ENCODE measurements around the gene ZNF584.
A peak's percentile ranks its signal among the peaks of the same experiment; 100 is the strongest.
"Not testable (repeated sequence)": the region's sequence is repeated elsewhere in the genome, so short reads cannot be mapped to it uniquely, and the experiment has no call there.

ZNF584 gene

DNA sequence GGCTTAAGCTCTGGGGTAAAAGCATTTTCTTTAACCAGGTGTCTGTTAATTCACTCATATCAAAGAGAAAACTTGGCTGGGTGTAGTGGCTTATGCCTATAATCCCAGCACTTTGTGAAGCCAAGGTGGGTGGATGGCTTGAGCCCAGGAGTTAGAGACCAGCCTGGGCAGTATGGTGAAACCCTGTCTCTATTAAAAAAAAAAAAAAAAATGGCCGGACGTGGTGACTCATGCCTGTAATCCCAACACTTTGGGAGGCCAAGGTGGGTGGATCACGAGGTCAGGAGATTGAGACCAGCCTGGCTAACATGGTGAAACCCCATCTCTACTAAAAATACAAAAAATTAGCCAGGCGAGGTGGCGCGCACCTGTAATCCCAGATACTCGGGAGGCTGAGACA lies 31.7 kb upstream of the ZNF584 start:
- WGBS = 80% methylated on average over 7 of the region's 7 CpGs
- not testable (repeated sequence) for H3K36me3 ChIP-seq (ENCODE audit: insufficient read depth, low read length); H3K4me1 ChIP-seq (ENCODE audit: insufficient read depth, low read length); H3K4me3 ChIP-seq (ENCODE audit: low read length); H3K27me3 ChIP-seq (ENCODE audit: insufficient read depth, low read length); H3K27ac ChIP-seq (ENCODE audit: low read depth, low read length); H3K9ac ChIP-seq (ENCODE audit: low read depth, low read length); H3K9me3 ChIP-seq (ENCODE audit: insufficient read depth, low read depth, low read length)

GRCh38 chr19:58379246-58379645 lies 29.2 kb upstream of the ZNF584 start:
- no peaks in the 10 kb centered on the region for H3K27me3 ChIP-seq (ENCODE audit: insufficient read depth, low read length)
- H3K9me3 ChIP-seq (ENCODE audit: insufficient read depth, low read depth, low read length) = no peaks in the 10 kb centered on the region
- no peaks in the 10 kb centered on the region for H3K4me1 ChIP-seq (ENCODE audit: insufficient read depth, low read length)
- no peak overlapping the region for H3K4me3 ChIP-seq (ENCODE audit: low read length)
- no peak overlapping the region for H3K27ac ChIP-seq (ENCODE audit: low read depth, low read length)
- no peaks in the 10 kb centered on the region for H3K36me3 ChIP-seq (ENCODE audit: insufficient read depth, low read length)
- WGBS = 93% methylated on average over 6 of the region's 6 CpGs
- H3K9ac ChIP-seq (ENCODE audit: low read depth, low read length) = no peak overlapping the region

GRCh38 chr19:58380037-58380661 lies 28.3 kb upstream of the ZNF584 start:
- Histone ChIP-seq H3K27ac (ENCODE audit: low read depth, low read length) (peak overlapping the region; percentile 86), H3K4me1 (ENCODE audit: insufficient read depth, low read length) (no peaks in the 10 kb centered on the region; the same call in none of the 2 replicates), H3K9me3 (ENCODE audit: insufficient read depth, low read depth, low read length) (no peaks in the 10 kb centered on the region), H3K4me3 (ENCODE audit: low read length) (peak overlapping the region; percentile 91), H3K27me3 (ENCODE audit: insufficient read depth, low read length) (no peaks in the 10 kb centered on the region), H3K9ac (ENCODE audit: low read depth, low read length) (peak overlapping the region; percentile 88), H3K36me3 (ENCODE audit: insufficient read depth, low read length) (no peaks in the 10 kb centered on the region)
- WGBS = 11% methylated on average over 24 of the region's 24 CpGs

DNA sequence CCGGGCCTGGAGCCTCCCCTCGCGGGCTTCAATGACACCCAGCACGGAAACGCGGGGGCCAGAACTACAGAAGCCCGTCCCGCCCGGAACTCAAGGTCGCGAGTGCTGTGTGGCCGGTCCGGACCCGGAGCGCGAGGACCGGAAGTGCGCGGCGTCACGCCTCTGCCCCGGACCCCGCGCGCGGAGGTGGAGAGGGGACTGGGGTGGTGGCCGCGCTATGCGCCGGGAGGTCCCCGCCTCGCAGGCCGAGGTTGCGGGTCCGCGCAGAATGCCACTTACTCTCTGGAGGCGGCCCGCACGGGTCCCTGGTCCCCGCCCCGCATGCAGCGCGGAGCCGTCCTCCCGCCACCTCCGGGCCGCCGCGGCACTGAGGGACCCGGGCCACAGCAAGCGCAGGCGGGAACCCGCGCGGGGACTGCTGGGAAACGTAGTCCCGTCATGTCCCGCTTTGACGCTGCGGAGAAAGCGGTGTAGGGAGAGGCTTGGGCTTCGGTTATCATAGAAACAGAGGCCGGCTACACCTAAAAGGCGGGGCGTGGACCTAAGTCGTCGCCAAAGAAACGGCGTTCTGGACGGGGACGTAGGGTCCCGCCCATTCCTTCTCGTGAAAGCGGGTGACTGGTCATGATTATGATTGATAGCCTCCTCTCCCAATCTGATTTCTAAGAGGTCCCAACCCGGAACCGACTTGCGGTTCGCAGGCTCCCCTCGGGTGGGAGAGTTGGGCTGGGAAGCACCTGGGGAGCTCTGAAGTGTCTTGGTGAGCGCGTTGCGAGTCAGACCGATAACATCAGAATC lies 27.6 kb upstream of the ZNF584 start, which contains the start of gene ZNF837:
ZNF837 (minus strand) TSS at position 369 of the 798 bp plus-strand sequence. CDS start 11,698 bp downstream, outside the sequence.
- no peaks in the 10 kb centered on the region for H3K27me3 ChIP-seq (ENCODE audit: insufficient read depth, low read length)
- no peaks in the 10 kb centered on the region for H3K9me3 ChIP-seq (ENCODE audit: insufficient read depth, low read depth, low read length)
- H3K4me3 ChIP-seq (ENCODE audit: low read length) = peak within 1 kb of the TSS; percentile 91
- H3K4me1 ChIP-seq (ENCODE audit: insufficient read depth, low read length) = peaks cover 7% of the 10 kb centered on the region
- WGBS = under 1% methylated on average over 83 of the region's 83 CpGs
- H3K9ac ChIP-seq (ENCODE audit: low read depth, low read length) = peak within 1 kb of the TSS; percentile 88
- peak within 1 kb of the TSS; percentile 86 for H3K27ac ChIP-seq (ENCODE audit: low read depth, low read length)
- no peaks in the 10 kb centered on the region for H3K36me3 ChIP-seq (ENCODE audit: insufficient read depth, low read length)

DNA sequence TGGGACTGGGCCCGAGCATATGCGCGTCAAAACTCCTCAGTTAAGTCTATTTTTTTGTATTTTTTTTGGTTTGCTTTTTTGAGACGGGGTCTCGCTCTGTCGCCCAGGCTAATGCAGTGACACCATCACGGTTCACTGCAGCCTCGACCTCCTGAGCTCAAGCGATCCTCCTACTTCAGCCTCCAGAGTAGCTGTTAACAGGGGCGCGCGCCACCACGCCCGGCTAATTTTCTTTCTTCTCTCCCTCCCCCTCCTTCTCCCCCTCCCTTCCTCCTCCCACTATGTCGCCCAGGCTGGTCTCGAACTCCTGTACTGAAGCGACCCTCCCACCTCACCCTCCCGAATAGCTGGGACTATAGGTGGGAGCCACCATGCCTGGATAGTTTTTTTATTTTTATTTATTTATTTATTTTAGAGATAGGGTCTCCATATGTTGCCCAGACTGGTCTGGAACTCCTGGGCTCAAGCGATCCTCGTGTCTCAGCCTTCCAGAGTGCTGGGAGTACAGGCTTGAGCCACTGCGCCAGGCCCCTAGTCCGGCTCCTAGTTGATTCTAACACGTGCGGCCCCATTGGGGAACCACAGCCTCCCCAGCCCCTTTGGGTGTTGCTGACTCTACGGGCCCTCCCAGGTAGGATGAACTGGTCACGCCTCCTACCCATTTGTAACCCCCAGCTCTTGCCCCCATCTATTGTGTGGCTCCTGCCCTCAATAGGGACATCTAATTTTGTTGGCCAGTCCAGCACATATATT lies 26.8 kb upstream of the ZNF584 start:
- H3K27ac ChIP-seq (ENCODE audit: low read depth, low read length) = no peak overlapping the region

DNA sequence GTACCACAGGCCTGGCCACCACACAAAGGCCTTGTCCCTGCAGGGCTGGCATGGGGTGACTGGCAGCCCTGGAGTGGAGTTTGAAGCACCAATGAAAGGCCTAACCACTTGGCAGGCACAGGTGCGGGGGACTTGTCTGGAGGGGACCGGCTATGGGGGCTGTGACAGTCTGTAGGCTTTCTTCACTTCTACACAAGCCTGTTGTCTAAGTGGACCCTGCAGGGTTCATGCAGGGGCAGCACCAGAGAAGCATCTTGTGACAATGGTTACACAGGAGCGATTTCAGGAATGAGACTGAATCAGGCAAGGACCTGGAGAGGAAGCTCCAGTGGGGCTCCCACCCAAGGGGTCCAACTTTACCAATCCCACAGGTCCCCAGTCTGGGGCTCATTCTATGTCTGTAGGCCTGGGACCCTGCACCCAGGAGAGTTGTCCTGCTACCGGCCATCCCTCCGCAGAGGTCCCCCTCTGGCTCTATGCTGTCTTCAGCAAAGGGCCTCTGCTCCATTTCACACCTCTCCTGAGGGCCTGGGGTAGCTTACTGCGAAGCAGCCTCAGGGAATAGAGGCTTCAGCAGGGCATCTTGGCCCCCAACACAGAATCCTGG lies 25.3 kb upstream of the ZNF584 start:
- H3K27me3 ChIP-seq (ENCODE audit: insufficient read depth, low read length) = no peaks in the 10 kb centered on the region
- no peak overlapping the region for H3K9ac ChIP-seq (ENCODE audit: low read depth, low read length)
- no peak overlapping the region for H3K27ac ChIP-seq (ENCODE audit: low read depth, low read length)
- H3K4me1 ChIP-seq (ENCODE audit: insufficient read depth, low read length) = peaks cover 12% of the 10 kb centered on the region
- H3K9me3 ChIP-seq (ENCODE audit: insufficient read depth, low read depth, low read length) = no peaks in the 10 kb centered on the region
- peaks cover 2% of the 10 kb centered on the region for H3K36me3 ChIP-seq (ENCODE audit: insufficient read depth, low read length)
- WGBS = 87% methylated on average over 6 of the region's 6 CpGs
- no peak overlapping the region for H3K4me3 ChIP-seq (ENCODE audit: low read length)

More for the DNA sequence above, 26.8 kb upstream of the ZNF584 start:
- peak overlapping the region; percentile 91 for H3K4me3 ChIP-seq (ENCODE audit: low read length)
- WGBS = 44% methylated on average over 26 of the region's 26 CpGs
- no peaks in the 10 kb centered on the region for H3K36me3 ChIP-seq (ENCODE audit: insufficient read depth, low read length)
- no peaks in the 10 kb centered on the region for H3K9me3 ChIP-seq (ENCODE audit: insufficient read depth, low read depth, low read length)
- H3K27me3 ChIP-seq (ENCODE audit: insufficient read depth, low read length) = no peaks in the 10 kb centered on the region
- peaks cover 9% of the 10 kb centered on the region for H3K4me1 ChIP-seq (ENCODE audit: insufficient read depth, low read length)
- H3K9ac ChIP-seq (ENCODE audit: low read depth, low read length) = 0 out of 2 replicates have a peak overlapping the region, but pooled peaks have one; percentile 7

GRCh38 chr19:58385313-58385890 lies 23.0 kb upstream of the ZNF584 start:
- Histone ChIP-seq H3K27me3 (ENCODE audit: insufficient read depth, low read length) (no peaks in the 10 kb centered on the region), H3K4me1 (ENCODE audit: insufficient read depth, low read length) (peaks cover 15% of the 10 kb centered on the region), H3K9ac (ENCODE audit: low read depth, low read length) (peak overlapping the region; percentile 99), H3K27ac (ENCODE audit: low read depth, low read length) (peak overlapping the region; percentile 100), H3K36me3 (ENCODE audit: insufficient read depth, low read length) (peaks cover 21% of the 10 kb centered on the region), H3K4me3 (ENCODE audit: low read length) (peak overlapping the region; percentile 80), H3K9me3 (ENCODE audit: insufficient read depth, low read depth, low read length) (no peaks in the 10 kb centered on the region)
- 88% methylated on average over 9 of the region's 9 CpGs for WGBS

- H3K9ac ChIP-seq (ENCODE audit: low read depth, low read length) = peak overlapping the region; percentile 99
- H3K27ac ChIP-seq (ENCODE audit: low read depth, low read length) = peak overlapping the region; percentile 100
- H3K36me3 ChIP-seq (ENCODE audit: insufficient read depth, low read length) = peaks cover 27% of the 10 kb centered on the region
- H3K4me3 ChIP-seq (ENCODE audit: low read length) = peak overlapping the region; percentile 80
- H3K27me3 ChIP-seq (ENCODE audit: insufficient read depth, low read length) = no peaks in the 10 kb centered on the region
- peaks cover 15% of the 10 kb centered on the region for H3K4me1 ChIP-seq (ENCODE audit: insufficient read depth, low read length)
- H3K9me3 ChIP-seq (ENCODE audit: insufficient read depth, low read depth, low read length) = no peaks in the 10 kb centered on the region
- WGBS = 14% methylated on average over 35 of the region's 36 CpGs
Observed at GRCh38 chr19:58385891-58386575, 22.4 kb upstream of the ZNF584 start.

GRCh38 chr19:58386576-58387337 lies 21.7 kb upstream of the ZNF584 start, which contains the start of gene RPS5:
Gene RPS5, plus strand, starts transcription at chr19:58387269. Its CDS starts 869 bp downstream, at chr19:58388138.
- H3K4me1 ChIP-seq (ENCODE audit: insufficient read depth, low read length) = peaks cover 15% of the 10 kb centered on the region
- under 1% methylated on average over 63 of the region's 64 CpGs for WGBS
- peak within 1 kb of the TSS; percentile 99 for H3K9ac ChIP-seq (ENCODE audit: low read depth, low read length)
- peak within 1 kb of the TSS; percentile 100 for H3K27ac ChIP-seq (ENCODE audit: low read depth, low read length)
- H3K27me3 ChIP-seq (ENCODE audit: insufficient read depth, low read length) = no peaks in the 10 kb centered on the region
- peaks cover 34% of the 10 kb centered on the region for H3K36me3 ChIP-seq (ENCODE audit: insufficient read depth, low read length)
- H3K4me3 ChIP-seq (ENCODE audit: low read length) = peak within 1 kb of the TSS; percentile 80
- H3K9me3 ChIP-seq (ENCODE audit: insufficient read depth, low read depth, low read length) = no peaks in the 10 kb centered on the region

All from HUES64 (cell line).